Stimulated activated CD8-positive, alpha-beta memory T cell treated with anti-CD3 and anti-CD28 coated beads, Interleukin-15, amount 100 ng/mL, for 4 hours (primary cell): Measurements from ENCODE around the gene AGL.
"Not testable (repeated sequence)": the region's sequence is repeated elsewhere in the genome, so short reads cannot be mapped to it uniquely, and the experiment has no call there.

ENCODE experiments used
- DNase-seq, 2 donors: peaks; one replicate each; pipeline ENCODE4 v3.0.0-alpha.2; 2020; ENCODE audit warnings: low read depth in 2 of 2

Gene AGL

GRCh38 chr1:99849744-99850458 lies at the start of gene AGL:
AGL (plus strand) TSS chr1:99850361; CDS start chr1:99851043, 682 bp downstream.
- peak; percentile 73 to 75 for DNase-seq

- no peak for DNase-seq
Observed at GRCh38 chr1:99801584-99801983, 48.6 kb upstream of the AGL start.

- no peak for DNase-seq
Observed at GRCh38 chr1:99806882-99807281, 43.3 kb upstream of the AGL start.

- DNase-seq = peak in 1 of 2 donors; percentile 5
Observed at GRCh38 chr1:99808391-99809115, 41.6 kb upstream of the AGL start.

- DNase-seq = no peak
Observed at GRCh38 chr1:99811075-99811474, 39.1 kb upstream of the AGL start.

GRCh38 chr1:99811747-99812146 lies 38.4 kb upstream of the AGL start:
- DNase-seq = no peak

- no peak for DNase-seq
Observed at GRCh38 chr1:99814373-99814900, 35.7 kb upstream of the AGL start.

- DNase-seq = no peak
Observed at GRCh38 chr1:99816656-99817055, 33.5 kb upstream of the AGL start.

- DNase-seq = no peak
Observed at GRCh38 chr1:99818063-99818699, 32.0 kb upstream of the AGL start.

- DNase-seq = no peak
Observed at GRCh38 chr1:99820546-99820945, 29.6 kb upstream of the AGL start.

- DNase-seq = no peak
Observed at GRCh38 chr1:99825098-99825497, 25.1 kb upstream of the AGL start.

GRCh38 chr1:99825702-99826101 lies 24.5 kb upstream of the AGL start:
- DNase-seq = no peak

- no peak for DNase-seq
Observed at GRCh38 chr1:99827970-99828369, 22.2 kb upstream of the AGL start.

GRCh38 chr1:99829269-99829668 lies 20.9 kb upstream of the AGL start:
- no peak for DNase-seq

- not testable (repeated sequence) for DNase-seq
Observed at GRCh38 chr1:99833911-99834310, 16.2 kb upstream of the AGL start.

GRCh38 chr1:99836171-99837103 lies 13.7 kb upstream of the AGL start:
- not testable (repeated sequence) for DNase-seq

GRCh38 chr1:99840353-99840752 lies 9.8 kb upstream of the AGL start:
- not testable (repeated sequence) for DNase-seq

- no peak for DNase-seq
Observed at GRCh38 chr1:99843760-99844159, 6.4 kb upstream of the AGL start.

GRCh38 chr1:99845201-99845600 lies 5.0 kb upstream of the AGL start:
- DNase-seq = not testable (repeated sequence)

- DNase-seq = no peak
Observed at GRCh38 chr1:99849413-99849743, 783 bp upstream of the AGL start.

- no peak for DNase-seq
Observed at GRCh38 chr1:99850459-99851291, 514 bp downstream of the AGL start.
